NCI-H69 (cell line): ENCODE results near the gene SMIM3.
"Not testable (repeated sequence)": the region's sequence is repeated elsewhere in the genome, so short reads cannot be mapped to it uniquely, and the experiment has no call there.

Experiments
- DNase-seq: peaks from one replicate; lab custom pipeline; 2025; lab: John Stamatoyannopoulos, UW

SMIM3 gene

DNA sequence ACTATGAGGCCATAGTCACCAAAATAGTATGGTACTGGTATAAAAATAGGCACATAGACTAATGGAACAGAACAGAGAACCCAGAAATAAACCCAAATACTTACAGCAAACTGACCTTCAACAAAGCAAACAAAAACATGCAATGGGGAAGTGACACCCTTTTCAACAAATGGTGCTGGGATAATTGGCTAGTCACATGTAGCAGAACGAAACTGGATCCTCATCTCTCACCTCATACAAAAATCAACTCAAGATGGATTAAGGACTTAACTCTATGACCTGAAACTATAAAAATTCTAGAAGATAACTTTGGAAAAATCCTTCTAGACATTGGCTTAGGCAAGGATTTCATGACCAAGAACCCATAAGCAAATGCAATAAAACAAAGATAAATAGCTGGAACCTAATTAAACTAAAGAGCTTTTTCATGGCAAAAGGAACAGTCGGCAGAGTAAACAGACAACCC, 14.9 kb downstream of the SMIM3 start:
- DNase-seq, result not testable (repeated sequence)

DNA sequence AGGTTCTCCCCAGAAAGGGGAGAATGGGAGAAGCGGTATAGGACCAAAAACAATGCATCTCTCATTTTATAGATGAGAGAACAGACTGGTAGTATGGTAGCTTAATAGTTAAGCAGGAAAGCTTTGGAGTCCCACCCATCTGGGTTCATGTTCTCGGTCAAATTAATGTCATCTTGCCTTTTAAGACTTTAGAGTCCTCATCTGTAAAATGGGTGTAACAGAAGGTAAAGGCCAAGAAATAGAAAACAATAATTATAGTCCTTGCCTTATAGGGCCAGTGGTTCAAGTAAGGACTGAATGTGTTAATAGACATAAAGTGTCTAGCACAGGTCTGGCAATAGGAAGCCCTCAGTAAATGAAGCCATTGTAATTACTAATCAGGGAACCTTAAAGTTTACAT, 16.4 kb downstream of the SMIM3 start:
- no peak for DNase-seq

DNA sequence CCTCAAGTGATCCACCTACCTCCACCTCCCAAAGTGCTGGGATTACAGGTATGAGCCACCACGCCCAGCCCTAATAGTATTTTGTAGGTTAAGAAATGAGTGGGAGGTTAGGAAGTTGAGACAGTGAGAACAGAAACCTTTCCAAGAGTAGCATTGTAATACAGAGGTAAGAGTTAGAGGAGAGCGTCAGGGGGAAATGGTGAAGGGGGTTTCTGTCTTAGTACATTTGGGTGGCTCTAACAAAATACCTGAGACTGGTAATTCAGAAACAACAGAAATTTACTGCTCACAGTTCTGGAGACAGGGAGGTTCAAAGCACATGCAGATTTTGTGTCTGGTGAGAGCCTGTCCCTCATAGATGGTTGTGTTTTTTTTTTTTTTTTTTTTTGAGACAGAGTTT, 18.8 kb downstream of the SMIM3 start:
- DNase-seq, result no peak

DNA sequence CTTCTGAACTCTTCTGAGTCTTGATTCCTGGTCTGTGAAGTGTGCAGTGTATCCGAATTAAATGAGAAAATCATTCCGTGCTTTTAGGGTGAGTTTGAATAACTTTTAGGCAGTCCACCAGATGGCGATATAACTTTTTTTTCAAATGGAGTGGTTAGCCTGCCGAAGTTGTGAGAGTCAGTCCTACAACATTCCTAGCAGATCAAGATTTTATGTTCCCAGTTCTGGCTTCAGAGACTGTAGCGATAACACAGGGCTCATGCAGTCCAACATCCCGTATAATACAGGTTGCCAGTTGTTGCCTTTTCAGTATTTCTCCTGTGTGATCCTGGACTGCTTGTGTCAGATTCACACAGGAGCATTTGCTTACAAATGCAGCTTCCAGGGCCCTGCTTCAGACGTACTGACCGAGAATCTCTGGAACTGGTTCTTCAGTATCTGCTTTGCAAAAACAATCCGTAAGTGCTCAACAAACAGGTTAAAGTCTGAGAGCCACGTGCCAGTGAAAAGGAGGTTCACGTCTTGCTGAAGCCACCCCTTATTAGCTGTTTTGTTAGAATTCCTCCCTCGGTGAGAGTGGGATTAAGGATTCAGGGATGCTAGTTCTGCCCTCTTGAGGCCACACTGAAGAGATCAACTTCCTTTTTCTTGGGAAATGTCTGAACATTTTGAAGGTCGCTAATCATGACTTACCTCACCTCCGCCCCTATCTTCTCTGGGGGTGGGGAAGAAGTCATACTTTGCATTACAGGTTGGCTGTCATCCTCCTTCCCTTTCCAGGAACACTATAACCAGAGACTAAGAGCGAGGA, 22.8 kb downstream of the SMIM3 start:
- peak; percentile 71 for DNase-seq

DNA sequence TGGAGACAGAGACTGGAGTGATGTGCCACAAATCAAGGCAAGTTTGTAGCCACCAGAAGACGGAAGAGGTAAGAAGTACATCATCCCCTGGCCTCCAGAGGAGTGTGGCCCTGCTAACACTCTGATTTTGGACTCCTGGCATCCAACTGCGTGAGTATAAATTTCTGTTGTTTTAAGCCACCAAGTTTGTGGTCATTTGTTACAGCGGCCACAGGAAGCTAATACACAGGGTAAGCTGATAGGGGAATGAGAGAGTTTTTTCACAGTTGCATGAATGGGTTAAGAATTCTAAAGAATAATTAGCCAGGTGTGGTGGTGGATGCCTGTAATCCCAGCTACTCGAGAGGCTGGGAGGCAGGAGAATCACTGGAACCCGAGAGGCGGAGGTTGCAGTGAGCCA, 25.8 kb downstream of the SMIM3 start:
- no peak for DNase-seq

DNA sequence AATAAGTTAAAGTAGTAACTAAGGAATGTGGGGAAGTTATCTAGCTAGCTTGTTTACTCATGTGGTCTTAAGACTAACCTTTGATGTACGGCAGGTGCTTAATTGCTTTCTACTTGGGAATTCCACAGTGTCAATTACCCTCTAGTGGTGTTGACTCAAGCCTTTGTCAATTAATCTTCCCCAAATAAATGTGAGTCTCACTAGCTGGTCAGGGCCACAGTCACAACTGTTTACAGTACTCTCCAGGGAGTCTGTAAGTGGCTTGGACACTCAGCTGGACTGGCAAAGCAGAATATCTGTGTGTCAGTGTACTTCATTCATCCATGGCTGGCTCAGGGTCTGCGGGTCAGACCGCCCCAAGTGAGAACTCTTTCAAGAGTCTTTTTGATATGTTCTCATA, 30.8 kb downstream of the SMIM3 start:
- peak; percentile 59 for DNase-seq

DNA sequence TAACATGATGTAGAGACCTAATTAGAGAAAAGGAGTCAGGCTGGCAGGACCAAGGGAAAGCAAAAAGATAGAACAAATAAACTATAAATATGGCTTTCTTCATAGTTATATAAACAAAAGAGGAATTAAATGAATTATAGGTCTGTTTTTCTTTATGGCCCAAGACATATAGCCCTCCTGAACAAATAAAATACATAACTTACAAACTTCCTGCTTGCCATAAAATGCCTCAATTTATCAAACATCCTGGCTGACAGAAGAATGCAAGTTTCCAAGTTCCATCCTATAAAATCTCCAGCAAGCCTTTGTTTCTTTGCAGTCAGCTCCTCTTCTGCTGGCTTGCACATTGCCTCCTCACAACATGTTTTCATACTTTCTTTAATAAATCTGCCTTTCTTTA, 36.5 kb downstream of the SMIM3 start:
- no peak for DNase-seq

DNA sequence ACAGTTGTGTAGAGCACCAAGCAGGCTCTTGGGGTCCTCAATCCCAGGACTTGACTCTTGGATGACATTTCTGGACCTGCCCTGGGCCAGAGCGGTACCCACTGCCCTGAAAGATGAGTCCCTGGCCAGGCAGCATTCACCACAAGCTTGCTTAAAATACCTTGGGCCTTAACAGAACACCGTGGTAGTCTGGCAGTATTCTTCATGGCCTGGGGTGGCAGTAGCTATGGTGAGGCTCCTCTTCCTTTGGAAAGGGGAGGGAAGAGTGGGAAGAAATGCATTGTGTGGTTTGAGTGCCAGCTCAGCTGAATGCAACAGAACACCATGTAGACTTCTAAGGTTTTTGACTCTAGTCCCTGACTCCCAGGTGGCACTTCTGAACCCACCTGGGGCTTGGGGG, 38.4 kb downstream of the SMIM3 start:
- no peak for DNase-seq

DNA sequence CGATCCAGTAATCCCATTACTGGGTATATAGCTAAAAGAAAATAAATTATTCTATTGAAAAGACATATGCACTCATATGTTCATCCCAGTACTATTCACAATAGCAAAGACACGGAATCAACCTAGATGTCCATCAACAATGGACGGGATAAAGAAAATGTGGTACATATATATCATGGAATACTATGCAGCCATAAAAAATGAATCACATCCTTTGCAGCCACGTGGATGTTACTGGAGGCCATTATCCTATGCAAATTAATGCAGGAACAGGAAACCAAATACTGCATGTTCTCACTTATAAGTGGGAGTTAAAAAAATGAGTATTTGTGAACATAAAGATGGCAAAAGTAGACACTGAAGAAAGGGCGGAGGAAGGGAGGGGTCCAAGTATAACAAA, 51.2 kb downstream of the SMIM3 start:
- DNase-seq, result no peak

DNA sequence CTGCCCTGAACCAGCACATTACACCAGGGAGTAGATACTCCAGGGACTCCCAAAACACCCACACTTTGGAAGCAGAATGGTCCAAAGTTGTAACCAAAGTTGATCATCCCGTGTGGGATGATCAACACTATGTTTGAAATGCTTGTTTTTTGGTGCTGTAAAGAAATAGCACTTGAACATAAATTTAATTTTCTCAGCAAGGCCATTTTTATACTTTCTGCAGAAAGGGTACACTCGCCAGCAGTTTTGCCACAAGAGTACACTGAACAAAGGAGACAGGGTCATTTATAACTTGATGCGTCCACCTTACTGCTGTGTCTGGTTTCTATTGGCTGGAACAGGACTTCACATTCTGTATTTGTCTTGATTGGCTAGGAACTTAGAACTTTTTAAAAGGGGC, 53.3 kb downstream of the SMIM3 start:
- not testable (repeated sequence) for DNase-seq

DNA sequence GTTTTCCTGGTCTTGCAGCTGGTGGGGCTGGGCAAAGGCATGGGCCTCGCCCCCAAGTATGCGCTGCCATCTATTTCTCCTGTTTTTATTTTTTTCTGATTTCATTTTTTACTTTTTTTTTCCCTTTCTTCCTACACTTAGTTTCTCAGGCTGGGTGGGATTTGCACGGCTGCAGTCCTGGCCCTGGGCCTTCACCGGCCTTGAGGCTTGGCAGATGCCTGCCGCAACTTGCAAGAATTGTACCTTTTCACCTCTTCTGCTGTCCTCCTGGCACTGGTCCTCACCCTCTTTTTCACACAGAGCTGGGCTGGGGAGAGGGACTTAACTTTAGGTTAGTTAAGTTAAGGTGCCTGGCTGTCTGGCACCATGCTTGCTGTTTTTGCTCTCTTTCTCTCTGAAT, 57.5 kb downstream of the SMIM3 start:
- no peak for DNase-seq

DNA sequence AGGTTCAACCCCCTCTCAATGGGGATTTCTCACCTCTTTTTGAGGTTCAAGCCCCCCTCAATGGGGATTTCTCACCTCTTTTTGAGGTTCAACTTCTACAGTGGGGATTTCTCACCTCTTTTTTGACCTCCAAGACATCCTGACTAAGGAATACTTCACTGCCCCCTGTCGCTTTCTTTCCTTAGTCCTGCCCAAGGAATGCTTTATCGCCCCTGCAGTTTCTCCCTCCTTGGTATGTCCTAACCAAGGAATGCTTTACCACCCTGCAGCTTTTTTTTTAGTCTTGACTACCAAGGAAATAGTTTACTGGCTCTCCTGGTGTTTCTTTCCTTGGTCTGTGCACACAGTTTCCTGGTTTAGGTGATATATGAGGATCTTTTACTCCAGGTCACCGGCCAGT, 58.1 kb downstream of the SMIM3 start:
- DNase-seq, result no peak

DNA sequence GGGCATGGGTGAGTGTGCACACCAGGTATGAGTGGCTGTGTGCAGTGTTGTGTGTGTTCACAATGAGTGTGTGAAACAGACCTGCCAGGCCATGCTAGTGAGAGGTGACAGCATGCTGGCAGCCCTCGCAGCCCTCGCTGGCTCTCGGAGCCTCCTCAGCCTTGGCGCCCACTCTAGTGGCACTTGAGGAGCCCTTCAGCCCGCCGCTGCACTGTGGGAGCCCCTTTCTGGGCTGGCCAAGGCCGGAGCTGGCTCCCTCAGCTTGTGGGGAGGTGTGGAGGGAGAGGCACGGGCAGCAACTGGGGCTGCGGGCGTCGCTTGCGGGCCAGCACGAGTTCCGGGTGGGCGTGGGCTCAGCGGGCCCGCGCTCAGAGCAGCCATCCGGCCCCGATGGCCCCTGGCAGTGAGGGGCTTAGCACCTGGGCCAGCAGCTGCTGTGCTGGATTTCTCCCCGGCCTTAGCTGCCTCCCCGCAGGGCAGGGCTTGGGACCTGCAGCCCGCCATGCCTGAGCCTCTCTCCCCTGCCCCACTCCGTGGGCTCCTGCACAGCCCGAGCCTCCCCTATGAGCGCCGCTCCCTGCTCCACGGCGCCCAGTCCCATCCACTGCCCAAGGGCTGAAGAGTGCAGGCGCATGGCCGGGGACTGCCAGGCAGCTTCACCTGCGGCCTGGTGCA, 66.8 kb downstream of the SMIM3 start:
- not testable (repeated sequence) for DNase-seq

DNA sequence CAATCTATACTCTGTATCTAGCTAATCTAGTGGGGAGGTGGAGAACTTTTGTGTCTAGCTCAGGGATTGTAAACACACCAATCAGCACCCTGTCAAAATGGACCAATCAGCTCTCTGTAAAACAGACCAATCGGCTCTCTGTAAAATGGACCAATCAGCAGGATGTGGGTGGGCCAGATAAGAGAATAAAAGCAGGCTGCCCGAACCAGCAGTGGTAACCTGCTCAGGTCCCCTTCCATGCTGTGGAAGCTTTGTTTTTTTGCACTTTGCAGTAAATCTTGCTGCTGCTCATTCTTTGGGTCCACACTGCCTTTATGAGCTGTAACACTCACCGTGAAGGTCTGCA, 67.7 kb downstream of the SMIM3 start, which contains the start of gene IRGM:
IRGM (plus strand) TSS at position 214 of the 346 bp plus-strand sequence. CDS start 1,603 bp downstream, outside the sequence.
- not testable (repeated sequence) for DNase-seq
